Body of pancreas (tissue), 4 donors: ENCODE results near the gene IL17RE.

ENCODE experiments used
- POLR2A ChIP-seq, 3 donors: fragments of 450-650 bp; IDR thresholded peaks; one replicate each; pipeline ENCODE4 v1.6.1; 2016; ENCODE audit warnings: antibody characterized with exemption in 3 of 3, mild to moderate bottlenecking in 2 of 3
- TF ChIP-seq, protein P1 (sequence below), 7 experiments: fragments of 450-650 bp in 4 of 7; fragments of 200-600 bp in 3 of 7; sonication (generic) in 3 of 7; IDR thresholded peaks; one replicate each; pipeline ENCODE4 v1.5.1; 2016 to 2019; ENCODE audit warnings: antibody characterized with exemption in 7 of 7

DNA sequence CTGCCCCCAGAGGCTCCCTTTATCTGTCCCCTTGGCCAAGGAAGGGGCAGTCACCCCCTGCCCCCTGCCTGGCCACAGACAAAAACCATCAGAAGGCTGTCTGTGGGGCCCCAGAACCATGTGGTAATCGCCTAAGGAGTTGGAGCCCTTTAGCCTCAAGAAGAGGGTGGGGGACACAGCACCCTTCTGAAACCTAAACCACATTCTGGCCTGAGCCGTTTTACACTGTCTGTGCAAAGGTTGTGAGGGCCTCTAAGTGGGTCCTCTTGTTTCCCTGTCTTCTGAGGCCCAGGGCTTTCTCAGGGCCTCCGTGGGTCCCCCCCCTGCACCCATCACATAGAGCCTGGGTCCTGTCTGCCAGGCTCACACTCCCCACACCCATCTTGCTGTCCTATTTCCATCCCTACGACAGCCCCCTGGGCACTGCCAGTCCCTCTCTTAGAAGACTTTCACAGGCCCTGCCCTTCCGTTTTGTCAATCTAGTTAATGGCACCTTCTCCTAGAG is 41.0 kb upstream of the IL17RE start:
- TF ChIP-seq POLR2A (IDR thresholded peaks at IDR 0.05): no peak
- TF ChIP-seq, protein P1, sequence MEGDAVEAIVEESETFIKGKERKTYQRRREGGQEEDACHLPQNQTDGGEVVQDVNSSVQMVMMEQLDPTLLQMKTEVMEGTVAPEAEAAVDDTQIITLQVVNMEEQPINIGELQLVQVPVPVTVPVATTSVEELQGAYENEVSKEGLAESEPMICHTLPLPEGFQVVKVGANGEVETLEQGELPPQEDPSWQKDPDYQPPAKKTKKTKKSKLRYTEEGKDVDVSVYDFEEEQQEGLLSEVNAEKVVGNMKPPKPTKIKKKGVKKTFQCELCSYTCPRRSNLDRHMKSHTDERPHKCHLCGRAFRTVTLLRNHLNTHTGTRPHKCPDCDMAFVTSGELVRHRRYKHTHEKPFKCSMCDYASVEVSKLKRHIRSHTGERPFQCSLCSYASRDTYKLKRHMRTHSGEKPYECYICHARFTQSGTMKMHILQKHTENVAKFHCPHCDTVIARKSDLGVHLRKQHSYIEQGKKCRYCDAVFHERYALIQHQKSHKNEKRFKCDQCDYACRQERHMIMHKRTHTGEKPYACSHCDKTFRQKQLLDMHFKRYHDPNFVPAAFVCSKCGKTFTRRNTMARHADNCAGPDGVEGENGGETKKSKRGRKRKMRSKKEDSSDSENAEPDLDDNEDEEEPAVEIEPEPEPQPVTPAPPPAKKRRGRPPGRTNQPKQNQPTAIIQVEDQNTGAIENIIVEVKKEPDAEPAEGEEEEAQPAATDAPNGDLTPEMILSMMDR (IDR thresholded peaks at IDR 0.05): no peak
